Thymus (tissue), 11 donors: ENCODE data around the gene FAM161A. TPM values are rescaled to one million over a fixed set of nuclear protein-coding genes. Genes with fewer than 3 reads are reported as not detected.

ENCODE experiments used
- DNase-seq, 9 donors: peaks; one replicate each; pipeline ENCODE4 v3.0.0-alpha.2; 2013; ENCODE audit warnings: low spot score in 9 of 9, low read depth in 6 of 9, missing footprints in 1 of 9
- H3K27ac ChIP-seq, 2 donors: one replicate each; pipeline ENCODE4 v1.5.1; 2013; ENCODE audit warnings: control low read depth in 1 of 2, low read depth in 1 of 2, low read length in 1 of 2, mild to moderate bottlenecking in 1 of 2, moderate library complexity in 1 of 2
- H3K27me3 ChIP-seq, 2 donors: one replicate each; pipeline ENCODE4 v1.5.1; 2013; ENCODE audit warnings: low read length in 1 of 2; ENCODE audit not compliant: control insufficient read depth in 2 of 2, insufficient read depth in 1 of 2
- H3K36me3 ChIP-seq, 2 donors: one replicate each; pipeline ENCODE4 v1.5.1; 2013; ENCODE audit warnings: low read length in 1 of 2, mild to moderate bottlenecking in 1 of 2, moderate library complexity in 1 of 2; ENCODE audit not compliant: control insufficient read depth in 2 of 2, insufficient read depth in 2 of 2
- H3K4me1 ChIP-seq, 2 donors: one replicate each; pipeline ENCODE4 v1.5.1; 2013; ENCODE audit warnings: low read length in 2 of 2; ENCODE audit not compliant: control insufficient read depth in 2 of 2, insufficient read depth in 2 of 2
- H3K4me3 ChIP-seq, 2 donors: one replicate each; pipeline ENCODE4 v1.5.1; 2013; ENCODE audit warnings: low read length in 2 of 2, control low read depth in 1 of 2, mild to moderate bottlenecking in 1 of 2
- H3K9me3 ChIP-seq, 2 donors: one replicate each; pipeline ENCODE4 v1.5.1; 2013; ENCODE audit warnings: low read length in 1 of 2, mild to moderate bottlenecking in 1 of 2; ENCODE audit not compliant: control insufficient read depth in 2 of 2, insufficient read depth in 1 of 2
- WGBS: extraction: QIAGEN DNeasy Blood & Tissue Kit; methylation state at CpG from one replicate; pipeline ENCODE4 v1.1.7; 2013; 5-methylcytosine and 5-hydroxymethylcytosine counted together
- polyA plus RNA-seq: library from polyadenylated mRNA; stranded (reverse); fragments of 200-250 nt; gene quantifications from one replicate; pipeline ENCODE4 v1.2.3, GENCODE V29; 2013
- total RNA-seq: library from RNA; stranded (reverse); fragments of 120-200 nt; gene quantifications from one replicate; pipeline ENCODE4 v1.2.4, GENCODE V29; 2013
- donor health status: healthy.

The FAM161A gene
- total and polyA plus RNA-seq, 2 donors = 2.2 to 4.0 TPM

DNA sequence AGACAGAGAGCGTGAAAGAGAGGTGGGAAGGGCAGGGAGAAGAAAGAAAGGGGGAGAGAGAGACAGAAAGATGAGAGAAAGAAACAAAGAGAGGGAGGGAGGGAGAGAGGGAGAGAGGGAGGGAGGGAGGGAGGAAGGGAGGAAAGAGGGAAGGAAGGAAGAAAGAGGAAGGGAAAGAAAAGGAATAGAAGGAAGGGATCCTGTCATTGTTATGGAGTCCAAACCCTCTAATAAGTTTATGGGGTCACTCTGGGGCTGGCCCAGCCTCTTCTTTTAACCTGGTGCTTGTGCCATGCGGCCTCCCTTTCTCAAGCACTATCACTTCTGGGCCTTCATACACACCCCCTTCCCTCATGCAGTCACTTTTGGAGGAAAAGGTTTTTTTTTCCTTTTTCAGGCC lies 58.5 kb downstream of the FAM161A start:
- H3K27me3 ChIP-seq = peaks cover 0 to 6% of the 10 kb centered on the region in 2 donors
- no peaks in the 10 kb centered on the region for H3K4me1 ChIP-seq
- H3K4me3 ChIP-seq = no peak overlapping the region
- no peaks in the 10 kb centered on the region for H3K36me3 ChIP-seq
- no peak overlapping the region for H3K27ac ChIP-seq
- 99% methylated on average over 2 of the region's 2 CpGs for WGBS
- no peak for DNase-seq
- no peaks in the 10 kb centered on the region for H3K9me3 ChIP-seq

DNA sequence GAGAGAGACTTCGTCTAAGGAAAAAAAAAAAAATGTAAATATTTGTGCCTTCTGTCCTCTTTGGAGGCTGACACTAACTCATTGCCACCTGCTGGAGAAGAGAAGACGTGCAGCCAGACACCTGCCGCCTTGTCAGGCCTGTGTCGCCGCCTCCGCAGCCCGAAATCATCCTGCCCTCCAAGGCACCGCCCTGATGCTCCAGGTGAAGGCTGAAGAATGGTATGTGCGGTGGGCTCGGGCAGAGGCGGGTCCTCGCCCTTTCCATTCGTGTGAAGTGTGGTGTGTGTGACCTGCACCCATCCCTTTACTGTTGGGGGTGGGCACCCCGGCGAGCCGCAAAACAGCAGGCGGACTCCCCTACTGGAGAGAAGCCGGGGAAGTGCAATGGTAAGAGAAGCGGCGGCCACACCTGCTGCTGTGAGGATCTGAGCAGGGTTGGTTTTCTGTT lies 60.4 kb downstream of the FAM161A start:
- no peak overlapping the region for H3K27ac ChIP-seq
- H3K4me3 ChIP-seq = peak overlapping the region; percentile 27
- no peaks in the 10 kb centered on the region for H3K36me3 ChIP-seq
- no peaks in the 10 kb centered on the region for H3K9me3 ChIP-seq
- H3K4me1 ChIP-seq = no peaks in the 10 kb centered on the region
- DNase-seq = peak; percentile 33 to 87 (median 59)
- H3K27me3 ChIP-seq = peaks cover 0 to 4% of the 10 kb centered on the region in 2 donors
- WGBS = 21% methylated on average over 20 of the region's 20 CpGs

DNA sequence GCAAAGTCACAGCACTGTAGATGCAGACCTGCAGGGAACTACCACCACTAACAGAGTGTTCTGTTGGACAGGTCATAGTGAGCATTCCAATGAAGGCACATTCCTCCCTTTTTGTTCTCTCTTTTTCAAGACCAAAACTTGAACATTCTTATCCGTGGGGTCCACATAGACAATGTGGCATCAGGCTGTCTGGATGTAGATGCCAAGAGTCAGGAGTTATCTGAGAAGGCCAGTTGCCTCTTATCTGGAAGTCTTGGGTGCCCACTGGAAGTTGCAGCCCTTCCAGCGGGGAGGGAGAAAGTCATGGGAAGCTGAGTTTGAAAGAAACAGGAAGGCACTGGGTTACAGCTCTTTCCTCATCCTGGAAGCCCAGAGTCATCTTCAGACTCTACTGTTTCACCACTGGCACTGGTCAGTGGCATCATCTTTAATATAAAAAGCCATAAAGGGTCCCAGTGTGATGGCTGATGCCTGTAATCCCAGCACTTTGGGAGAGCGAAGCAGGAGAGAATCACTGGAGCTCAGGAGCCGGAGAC lies 61.4 kb downstream of the FAM161A start:
- H3K36me3 ChIP-seq = no peaks in the 10 kb centered on the region
- no peak for DNase-seq
- peaks cover 0 to 4% of the 10 kb centered on the region in 2 donors for H3K27me3 ChIP-seq
- H3K4me3 ChIP-seq = no peak overlapping the region
- H3K9me3 ChIP-seq = no peaks in the 10 kb centered on the region
- H3K4me1 ChIP-seq = no peaks in the 10 kb centered on the region
- no peak overlapping the region for H3K27ac ChIP-seq
- WGBS = 93% methylated on average over 4 of the region's 4 CpGs

DNA sequence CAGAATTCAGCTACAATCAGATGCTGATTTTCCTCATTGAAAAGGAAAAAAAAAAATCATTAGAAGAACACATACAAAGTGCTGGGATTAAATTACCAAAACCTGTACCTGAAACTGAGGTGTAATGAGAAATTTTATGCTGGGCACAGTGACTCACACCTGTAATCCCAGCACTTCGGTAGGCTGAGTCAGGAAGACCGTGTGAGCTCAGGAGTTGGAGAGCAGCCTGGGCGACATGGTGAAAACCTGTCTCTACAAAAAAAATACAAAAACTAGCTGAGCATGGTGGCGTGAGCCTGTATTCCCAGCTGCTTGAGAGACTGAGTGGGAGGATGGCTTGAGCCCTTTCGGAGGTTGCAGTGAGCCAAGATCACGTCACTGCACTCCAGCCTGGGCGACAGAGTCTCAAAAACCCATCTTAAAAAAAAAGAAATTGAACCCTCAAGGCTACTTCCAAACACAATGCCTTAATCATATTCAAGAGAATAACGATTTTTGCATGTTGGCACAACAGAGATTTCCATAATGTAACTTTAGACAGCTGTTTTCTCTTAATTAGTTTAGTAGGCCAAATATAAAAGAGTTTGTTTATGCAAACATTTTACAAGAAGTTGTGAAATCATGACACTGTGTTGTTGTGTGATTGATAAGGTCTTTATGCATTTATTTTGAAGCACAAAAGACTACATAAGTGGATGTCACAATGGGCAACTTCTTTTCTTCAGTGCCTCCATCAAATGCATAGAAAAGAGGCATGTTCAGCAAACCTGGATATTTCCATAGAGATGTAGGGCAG lies 63.9 kb downstream of the FAM161A start:
- Histone ChIP-seq H3K9me3 (no peaks in the 10 kb centered on the region), H3K36me3 (no peaks in the 10 kb centered on the region), H3K27me3 (peaks cover 0 to 4% of the 10 kb centered on the region in 2 donors), H3K4me3 (no peak overlapping the region), H3K4me1 (no peaks in the 10 kb centered on the region), H3K27ac (no peak overlapping the region)
- no peak for DNase-seq
- WGBS = 90% methylated on average over 8 of the region's 8 CpGs

DNA sequence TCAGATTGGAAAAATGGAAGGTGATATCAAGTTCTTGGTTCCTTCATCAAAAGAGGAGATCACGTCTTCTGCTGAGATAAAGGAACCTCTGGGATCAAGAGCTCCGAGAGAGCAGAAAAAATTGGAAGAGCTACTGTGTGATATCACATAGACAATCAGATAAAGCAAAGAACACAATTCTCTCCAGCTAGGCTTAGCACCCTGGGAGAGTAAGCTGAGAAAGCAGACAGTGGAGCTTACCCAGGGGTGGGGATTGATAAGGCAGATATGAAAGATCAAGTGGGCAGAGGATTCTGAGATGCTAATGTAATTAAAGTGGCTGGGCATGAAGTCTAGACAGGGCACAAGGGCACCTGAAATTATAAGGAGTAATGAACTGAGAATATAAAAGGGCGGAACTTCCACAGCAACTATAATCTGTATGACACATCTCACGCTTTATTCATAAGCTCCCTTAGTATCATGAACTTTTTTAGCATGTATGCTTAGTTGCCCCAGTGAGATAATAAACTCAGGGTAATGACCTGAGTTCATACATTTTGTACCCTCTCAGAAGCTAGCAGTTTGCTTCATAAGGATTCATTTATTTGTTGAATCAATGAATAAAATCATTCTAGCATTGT lies 65.8 kb downstream of the FAM161A start:
- H3K27me3 ChIP-seq = no peaks in the 10 kb centered on the region
- no peaks in the 10 kb centered on the region for H3K36me3 ChIP-seq
- no peaks in the 10 kb centered on the region for H3K9me3 ChIP-seq
- H3K4me1 ChIP-seq = no peaks in the 10 kb centered on the region
- DNase-seq = no peak
- 98% methylated on average over 4 of the region's 4 CpGs for WGBS
- no peak overlapping the region for H3K4me3 ChIP-seq
- H3K27ac ChIP-seq = no peak overlapping the region

DNA sequence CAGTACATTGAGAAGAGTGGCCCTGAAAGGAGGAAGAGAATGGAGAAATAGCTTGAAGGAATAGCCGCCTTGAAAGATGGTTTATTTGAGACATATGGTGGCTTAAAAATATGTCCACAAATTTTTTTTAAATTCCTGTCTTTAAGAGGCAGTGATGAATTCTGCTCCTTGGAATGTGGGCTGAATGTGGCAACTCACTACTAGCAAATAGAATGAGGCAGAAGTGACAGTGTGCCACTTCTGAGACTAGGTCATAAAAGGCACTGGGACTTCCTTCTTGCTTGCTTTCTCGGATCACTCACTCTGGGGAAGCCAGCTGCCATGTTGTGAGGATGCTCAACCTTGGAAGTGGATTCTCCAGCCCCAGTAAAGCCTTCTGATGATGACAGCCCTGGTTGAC lies 67.0 kb downstream of the FAM161A start:
- H3K4me1 ChIP-seq = no peaks in the 10 kb centered on the region
- no peaks in the 10 kb centered on the region for H3K9me3 ChIP-seq
- 96% methylated on average over 2 of the region's 2 CpGs for WGBS
- no peaks in the 10 kb centered on the region for H3K27me3 ChIP-seq
- DNase-seq = no peak
- H3K4me3 ChIP-seq = no peak overlapping the region
- no peak overlapping the region for H3K27ac ChIP-seq
- no peaks in the 10 kb centered on the region for H3K36me3 ChIP-seq

DNA sequence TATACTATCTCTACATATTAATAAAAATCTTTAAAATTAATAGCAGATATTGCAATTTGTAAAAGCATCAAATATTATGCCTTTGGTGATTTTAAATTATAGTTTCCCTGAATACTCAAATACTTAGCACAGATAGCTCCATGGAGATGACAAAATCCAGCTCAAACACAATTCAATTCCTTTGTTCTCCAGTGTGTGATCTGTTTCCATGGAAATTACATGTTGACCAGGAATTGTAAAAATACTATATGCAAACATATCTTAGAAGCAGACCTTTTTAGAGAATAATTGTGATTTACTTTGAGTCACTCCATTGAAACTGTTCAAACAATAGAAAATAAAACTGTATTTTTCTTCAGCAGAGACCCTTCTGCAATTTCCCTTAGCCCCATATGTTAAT lies 68.3 kb downstream of the FAM161A start:
- no peak for DNase-seq
- no peaks in the 10 kb centered on the region for H3K9me3 ChIP-seq
- no peaks in the 10 kb centered on the region for H3K36me3 ChIP-seq

DNA sequence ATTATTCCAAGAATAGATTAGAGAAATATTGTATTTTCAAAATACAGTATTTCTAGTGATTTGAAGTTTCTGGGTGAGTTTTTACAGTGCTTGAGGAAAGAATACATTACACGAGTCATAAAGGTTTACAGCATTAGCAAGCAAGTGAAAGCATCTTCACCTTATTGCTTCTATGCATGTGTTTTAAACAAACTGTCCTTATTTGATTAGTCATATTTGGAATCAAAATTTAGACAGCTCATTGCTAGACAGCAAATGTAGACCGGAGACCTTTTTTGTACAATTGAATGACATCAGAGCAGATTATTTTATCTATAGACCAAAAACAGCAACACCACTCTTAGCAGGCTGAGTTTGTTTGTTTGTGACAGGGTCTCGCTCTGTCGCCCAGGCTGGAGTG lies 69.2 kb downstream of the FAM161A start:
- Histone ChIP-seq H3K4me3 (no peak overlapping the region), H3K36me3 (no peaks in the 10 kb centered on the region), H3K9me3 (no peaks in the 10 kb centered on the region), H3K4me1 (no peaks in the 10 kb centered on the region), H3K27me3 (no peaks in the 10 kb centered on the region), H3K27ac (no peak overlapping the region)
- 95% methylated on average over 4 of the region's 4 CpGs for WGBS
- no peak for DNase-seq

More for the DNA sequence above, 68.3 kb downstream of the FAM161A start:
- Histone ChIP-seq H3K27ac (no peak overlapping the region), H3K27me3 (no peaks in the 10 kb centered on the region), H3K4me1 (no peaks in the 10 kb centered on the region), H3K4me3 (no peak overlapping the region)

DNA sequence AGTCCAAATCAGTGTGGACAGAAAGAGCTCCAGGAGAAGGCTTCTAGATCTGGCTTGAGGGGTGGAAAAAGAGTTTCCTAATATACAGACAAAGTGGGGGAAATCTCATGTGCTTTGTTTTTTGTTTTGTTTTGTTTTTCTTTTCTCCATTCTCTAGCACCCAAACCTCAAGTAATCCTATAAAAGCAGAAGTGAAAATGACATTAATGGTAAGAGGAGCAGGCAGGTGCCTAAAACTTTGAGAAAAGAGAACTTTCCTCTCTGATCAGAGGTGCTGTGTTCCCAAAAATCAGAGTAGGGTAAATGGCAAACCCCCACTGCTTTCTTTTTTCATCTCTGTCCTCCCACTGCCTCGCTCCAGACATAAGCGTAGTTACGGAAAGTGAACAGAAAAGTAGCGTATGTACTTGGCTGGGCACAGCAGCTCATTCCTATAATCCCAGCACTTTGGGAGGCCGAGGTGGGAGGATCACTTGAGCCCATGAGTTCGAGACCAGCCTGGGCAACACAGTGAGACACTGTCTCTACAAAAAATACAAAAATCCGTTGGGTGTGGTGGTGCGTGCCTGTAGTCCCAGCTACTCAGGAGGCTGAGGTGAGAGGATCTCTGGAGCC lies 77.8 kb downstream of the FAM161A start:
- no peak for DNase-seq
- no peaks in the 10 kb centered on the region for H3K9me3 ChIP-seq
- no peaks in the 10 kb centered on the region for H3K27me3 ChIP-seq
- no peak overlapping the region for H3K4me3 ChIP-seq
- no peaks in the 10 kb centered on the region for H3K36me3 ChIP-seq
- WGBS = 95% methylated on average over 8 of the region's 8 CpGs
- H3K27ac ChIP-seq = no peak overlapping the region
- no peaks in the 10 kb centered on the region for H3K4me1 ChIP-seq
